Measurements from ENCODE around the gene RAB11FIP4. TPM values are rescaled to one million over a fixed set of nuclear protein-coding genes. Genes with fewer than 3 reads are reported as not detected.

RAB11FIP4 gene
- total RNA-seq, 4 donors from 2014 or later, result 0.09 to 0.22 (median 0.16) TPM; not detected in 1

DNA sequence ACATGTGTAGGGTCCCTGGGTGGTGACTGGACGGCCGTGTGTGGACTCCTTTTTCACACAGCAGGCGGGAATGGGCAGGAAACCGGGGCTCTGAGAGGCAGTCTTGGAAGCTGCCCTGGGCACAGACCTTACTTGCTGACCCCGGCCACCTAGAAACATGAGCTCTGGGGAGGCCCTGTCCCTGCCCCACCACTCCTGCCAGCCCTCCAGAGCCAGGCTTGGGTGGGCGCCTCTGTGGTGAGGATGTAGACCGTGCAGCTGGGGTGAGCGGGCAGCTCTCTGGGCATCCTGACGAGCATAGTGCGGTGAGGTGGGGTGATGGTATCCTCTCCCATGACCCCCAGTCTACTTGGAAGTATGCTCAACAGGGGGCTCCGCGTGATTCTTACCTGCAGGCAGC lies 121.3 kb downstream of the RAB11FIP4 start:
- in situ Hi-C loops (cut with MboI; ENCODE audit: low sequenced_read_pairs in 4 of 4), result no loop called here
- peaks cover 13 to 18% of the 10 kb centered on the region in 2 donors for H3K4me1 ChIP-seq
- H3K4me3 ChIP-seq, result no peak overlapping the region

DNA sequence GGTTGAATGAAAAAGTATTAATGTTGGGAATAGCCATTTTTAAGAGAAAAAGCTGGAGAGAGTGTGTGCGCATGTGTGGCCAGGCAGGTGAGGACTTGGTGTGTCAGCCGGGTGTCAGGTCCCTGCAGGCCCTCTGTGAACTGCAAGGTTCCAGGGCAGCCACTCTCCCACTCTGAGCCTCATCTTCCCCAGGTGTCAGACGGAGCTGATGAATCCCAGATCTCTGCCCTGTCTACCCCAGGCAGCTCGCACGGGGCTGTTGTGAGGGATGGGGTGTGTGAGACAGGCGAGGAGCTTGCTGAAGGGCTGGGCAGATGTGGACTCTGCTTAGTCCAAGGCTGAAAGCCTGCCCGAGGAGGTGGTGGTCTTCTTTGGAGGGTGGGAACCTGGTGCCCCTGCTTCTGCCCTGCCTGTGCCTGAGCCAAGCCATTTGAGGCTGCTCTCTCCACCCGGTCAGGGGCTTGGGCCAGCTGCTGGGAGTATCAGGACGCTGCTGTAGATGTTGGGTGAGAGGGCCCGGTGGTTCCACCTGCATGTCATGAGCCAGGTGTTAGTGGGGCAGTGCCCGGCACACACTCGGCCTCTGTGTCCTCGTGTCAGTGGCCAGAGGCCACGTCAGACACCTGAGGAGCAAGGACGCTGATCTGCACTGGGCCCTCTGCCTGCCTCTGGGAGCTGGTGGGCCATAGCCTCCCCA lies 122.4 kb downstream of the RAB11FIP4 start:
- Histone ChIP-seq H3K27ac (no peak overlapping the region), H3K4me3 (no peak overlapping the region), H3K36me3 (no peaks in the 10 kb centered on the region), H3K9me3 (no peaks in the 10 kb centered on the region), H3K4me1 (peaks cover 13 to 18% of the 10 kb centered on the region in 2 donors), H3K27me3 (no peaks in the 10 kb centered on the region)
- in situ Hi-C loops (cut with MboI; ENCODE audit: low sequenced_read_pairs in 4 of 4), result no loop called here
- intact Hi-C loops (cut with DNase I; ENCODE audit: low total_unique reads), result no loop called here
- TF ChIP-seq POLR2A (IDR thresholded peaks at IDR 0.05) (no peak), CTCF (IDR thresholded peaks at IDR 0.05 in 4 of 5, conservative IDR thresholded peaks at IDR 0.05 in 1 of 5) (no peak)
- DNase-seq (no peak), ATAC-seq (no peak)

More for the DNA sequence above, 121.3 kb downstream of the RAB11FIP4 start:
- DNase-seq (no peak), ATAC-seq (no peak)
- intact Hi-C loops (cut with DNase I; ENCODE audit: low total_unique reads), result no loop called here
- Histone ChIP-seq H3K27me3 (no peaks in the 10 kb centered on the region), H3K36me3 (no peaks in the 10 kb centered on the region), H3K27ac (no peak overlapping the region), H3K9me3 (no peaks in the 10 kb centered on the region)
- TF ChIP-seq POLR2A (IDR thresholded peaks at IDR 0.05), result no peak
- no peak for TF ChIP-seq CTCF (IDR thresholded peaks at IDR 0.05 in 4 of 5, conservative IDR thresholded peaks at IDR 0.05 in 1 of 5)

- H3K27ac ChIP-seq, result no peak overlapping the region
- H3K4me1 ChIP-seq, result peaks cover 8 to 10% of the 10 kb centered on the region in 2 donors
- no peak for ATAC-seq
- in situ Hi-C loops (cut with MboI; ENCODE audit: low sequenced_read_pairs in 4 of 4), result no loop called here
- H3K27me3 ChIP-seq, result no peaks in the 10 kb centered on the region
- H3K36me3 ChIP-seq, result no peaks in the 10 kb centered on the region
- TF ChIP-seq CTCF (IDR thresholded peaks at IDR 0.05 in 4 of 5, conservative IDR thresholded peaks at IDR 0.05 in 1 of 5), result no peak
- no peaks in the 10 kb centered on the region for H3K9me3 ChIP-seq
- H3K4me3 ChIP-seq, result no peak overlapping the region
- intact Hi-C loops (cut with DNase I; ENCODE audit: low total_unique reads), result no loop called here
- DNase-seq, result no peak
These were observed 123.8 kb downstream of the RAB11FIP4 start for GRCh38 chr17:31515267-31515666.

- TF ChIP-seq POLR2A (IDR thresholded peaks at IDR 0.05) (no peak), CTCF (IDR thresholded peaks at IDR 0.05 in 4 of 5, conservative IDR thresholded peaks at IDR 0.05 in 1 of 5) (peak in 3 of 5 experiments; percentile 20 to 37 (median 29))
- intact Hi-C loops (cut with DNase I; ENCODE audit: low total_unique reads), result loop anchor here (2.0 kb wide), 1 partner anchor 81 kb away; no protein-coding TSS in a partner anchor
These were observed 126.0 kb downstream of the RAB11FIP4 start for GRCh38 chr17:31517524-31517923.

More at GRCh38 chr17:31517524-31517923, 126.0 kb downstream of the RAB11FIP4 start:
- no peak overlapping the region for H3K27ac ChIP-seq
- H3K36me3 ChIP-seq, result no peaks in the 10 kb centered on the region
- ATAC-seq, result no peak
- no peaks in the 10 kb centered on the region for H3K27me3 ChIP-seq
- no peak overlapping the region for H3K4me3 ChIP-seq
- in situ Hi-C loops (cut with MboI; ENCODE audit: low sequenced_read_pairs in 4 of 4), result no loop called here
- H3K4me1 ChIP-seq, result no peaks in the 10 kb centered on the region
- H3K9me3 ChIP-seq, result no peaks in the 10 kb centered on the region
- no peak for DNase-seq

Data from gastrocnemius medialis (tissue), 4 donors.